SU-DHL-6 (cell line): ENCODE data around the gene SMG7.

Experiments
- CTCF ChIP-seq: fragments of 200-600 bp; sonication (generic); IDR thresholded peaks from one replicate; pipeline ENCODE4 v1.5.1; 2017; ENCODE audit warnings: antibody characterized with exemption, mild to moderate bottlenecking, low read length, moderate library complexity; ENCODE audit not compliant: insufficient read depth, poor library complexity, severe bottlenecking
- EZH2phosphoT487 ChIP-seq: fragments of 200-600 bp; sonication (generic), shearing (Covaris generic); conservative IDR thresholded peaks from 2 replicates; pipeline ENCODE4 v1.6.1; 2018; ENCODE audit warnings: mild to moderate bottlenecking, antibody characterized with exemption, low read length, moderate library complexity, mixed read lengths

GRCh38 chr1:183435497-183435896, 36.8 kb upstream of the SMG7 start:
- TF ChIP-seq EZH2phosphoT487 (no peak), CTCF (no peak)
